ENCODE measurements around the gene GPR39.

GRCh38 chr2:132584976-132585817 is 168.6 kb downstream of the GPR39 start:
- TF ChIP-seq CTCF (IDR thresholded peaks at IDR 0.05; ENCODE audit: insufficient read depth, low read length, poor library complexity, severe bottlenecking) (no peak), EZH2phosphoT487 (conservative IDR thresholded peaks at IDR 0.05; ENCODE audit: low read length) (no peak)
